Activated CD8-positive, alpha-beta T cell treated with anti-CD3 and anti-CD28 coated beads, Interleukin-2, amount 10 ng/mL, durations not matched to agents 7 days and 5 days (primary cell): ENCODE results near the gene CDH13. TPM values are rescaled to one million over a fixed set of nuclear protein-coding genes. Genes with fewer than 3 reads are reported as not detected.

ENCODE experiments used
- ATAC-seq: fragments of 150-1000 bp; cut with Tn5 transposase; one replicate; pipeline ENCODE4 v1.10.0; 2021; ENCODE audit warnings: moderate library complexity
- CTCF ChIA-PET: fragments of 350-600 bp; sonication (Branson Sonifier 250); formaldehyde crosslinking; loops from one replicate; lab custom pipeline; 2021; ENCODE audit warnings: antibody characterized with exemption; lab: Charles Lee
- POLR2A ChIA-PET: fragments of 350-600 bp; sonication (Branson Sonifier 250); formaldehyde crosslinking; loops from one replicate; lab custom pipeline; 2021; ENCODE audit warnings: antibody characterized with exemption; lab: Charles Lee
- DNase-seq: peaks from one replicate; pipeline ENCODE4 v3.0.0-alpha.2; 2020
- H3K27ac Mint-ChIP-seq: one replicate; pipeline ENCODE4 v1.8.0; 2021; ENCODE audit warnings: mild to moderate bottlenecking, mixed read lengths
- H3K27me3 Mint-ChIP-seq: one replicate; pipeline ENCODE4 v1.8.0; 2021; ENCODE audit warnings: low read depth, mixed read lengths
- H3K36me3 Mint-ChIP-seq: one replicate; pipeline ENCODE4 v1.8.0; 2021; ENCODE audit warnings: low read depth, mixed read lengths
- H3K4me1 Mint-ChIP-seq: one replicate; pipeline ENCODE4 v1.8.0; 2021; ENCODE audit warnings: low read depth, mixed read lengths
- H3K4me3 Mint-ChIP-seq: one replicate; pipeline ENCODE4 v1.8.0; 2021; ENCODE audit warnings: mild to moderate bottlenecking, mixed read lengths
- H3K9me3 Mint-ChIP-seq: one replicate; pipeline ENCODE4 v1.8.0; 2022; ENCODE audit warnings: mixed read lengths; ENCODE audit not compliant: insufficient read depth
- total RNA-seq, 2 experiments: library from RNA; stranded (reverse); gene quantifications; one replicate each; pipeline ENCODE4 v1.2.3, GENCODE V29; 2021

Gene CDH13
- total RNA-seq, 2 experiments from 2014 or later: not detected

DNA sequence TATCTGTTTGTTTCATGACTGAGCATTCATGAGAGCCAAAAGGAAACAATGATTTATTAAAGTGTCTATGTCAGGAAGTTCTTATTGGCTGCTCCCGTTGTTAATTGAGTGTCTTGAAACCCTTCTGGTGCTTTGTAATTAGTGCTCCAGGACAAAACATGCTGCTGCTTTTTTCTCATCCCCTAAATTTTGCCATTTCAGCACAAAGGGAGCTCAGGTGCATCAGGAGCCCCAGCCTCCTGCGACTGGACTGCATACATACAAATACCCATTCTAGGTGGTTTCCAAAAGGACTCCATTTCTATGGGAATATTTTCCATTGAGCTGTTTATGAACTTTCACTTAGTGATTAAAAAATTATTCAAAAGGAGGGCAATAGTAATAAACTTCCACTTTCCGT, 354.0 kb downstream of the CDH13 start:
- no peak overlapping the region for H3K4me3 Mint-ChIP-seq
- no peak overlapping the region for H3K27ac Mint-ChIP-seq
- DNase-seq: no peak
- POLR2A ChIA-PET: no interaction called here
- no peaks in the 10 kb centered on the region for H3K9me3 Mint-ChIP-seq
- ATAC-seq: no peak
- H3K36me3 Mint-ChIP-seq: no peaks in the 10 kb centered on the region
- H3K4me1 Mint-ChIP-seq: no peaks in the 10 kb centered on the region
- CTCF ChIA-PET: no interaction called here
- peaks cover 4% of the 10 kb centered on the region for H3K27me3 Mint-ChIP-seq

GRCh38 chr16:82987767-82988166, 361.0 kb downstream of the CDH13 start:
- DNase-seq: no peak
- ChIA-PET CTCF (no interaction called here), POLR2A (no interaction called here)
- Mint-ChIP-seq H3K27ac (no peak overlapping the region), H3K36me3 (no peaks in the 10 kb centered on the region), H3K9me3 (no peaks in the 10 kb centered on the region), H3K4me3 (no peak overlapping the region), H3K4me1 (no peaks in the 10 kb centered on the region), H3K27me3 (peaks cover 1% of the 10 kb centered on the region)
- no peak for ATAC-seq

GRCh38 chr16:82990155-82990554, 363.4 kb downstream of the CDH13 start:
- ChIA-PET CTCF (no interaction called here), POLR2A (no interaction called here)
- no peak overlapping the region for H3K27ac Mint-ChIP-seq
- no peaks in the 10 kb centered on the region for H3K27me3 Mint-ChIP-seq
- DNase-seq (no peak), ATAC-seq (no peak)
- H3K36me3 Mint-ChIP-seq: no peaks in the 10 kb centered on the region
- no peaks in the 10 kb centered on the region for H3K9me3 Mint-ChIP-seq
- no peak overlapping the region for H3K4me3 Mint-ChIP-seq
- no peaks in the 10 kb centered on the region for H3K4me1 Mint-ChIP-seq

GRCh38 chr16:82991410-82991809, 364.6 kb downstream of the CDH13 start:
- Mint-ChIP-seq H3K4me3 (no peak overlapping the region), H3K4me1 (no peaks in the 10 kb centered on the region), H3K27ac (no peak overlapping the region), H3K27me3 (no peaks in the 10 kb centered on the region), H3K36me3 (no peaks in the 10 kb centered on the region), H3K9me3 (no peaks in the 10 kb centered on the region)
- no peak for DNase-seq
- ChIA-PET CTCF (no interaction called here), POLR2A (no interaction called here)
- no peak for ATAC-seq

- ChIA-PET POLR2A (no interaction called here), CTCF (no interaction called here)
- ATAC-seq: no peak
- Mint-ChIP-seq H3K9me3 (no peaks in the 10 kb centered on the region), H3K4me3 (no peak overlapping the region), H3K36me3 (no peaks in the 10 kb centered on the region), H3K27me3 (no peaks in the 10 kb centered on the region), H3K4me1 (no peaks in the 10 kb centered on the region), H3K27ac (no peak overlapping the region)
- no peak for DNase-seq
Observed at GRCh38 chr16:82991966-82992675, 365.4 kb downstream of the CDH13 start.

- no peak for DNase-seq
- Mint-ChIP-seq H3K36me3 (no peaks in the 10 kb centered on the region), H3K27me3 (no peaks in the 10 kb centered on the region), H3K4me1 (no peaks in the 10 kb centered on the region), H3K4me3 (no peak overlapping the region), H3K27ac (no peak overlapping the region), H3K9me3 (no peaks in the 10 kb centered on the region)
- ChIA-PET CTCF (no interaction called here), POLR2A (no interaction called here)
- ATAC-seq: no peak
Observed at GRCh38 chr16:82992786-82993185, 366.0 kb downstream of the CDH13 start.

GRCh38 chr16:82993415-82993814, 366.6 kb downstream of the CDH13 start:
- Mint-ChIP-seq H3K9me3 (no peaks in the 10 kb centered on the region), H3K4me1 (no peaks in the 10 kb centered on the region), H3K27me3 (no peaks in the 10 kb centered on the region), H3K36me3 (no peaks in the 10 kb centered on the region), H3K27ac (no peak overlapping the region), H3K4me3 (no peak overlapping the region)
- CTCF ChIA-PET: no interaction called here
- DNase-seq (no peak), ATAC-seq (no peak)
- POLR2A ChIA-PET: no interaction called here

GRCh38 chr16:82993926-82994325, 367.2 kb downstream of the CDH13 start:
- CTCF ChIA-PET: no interaction called here
- no peaks in the 10 kb centered on the region for H3K4me1 Mint-ChIP-seq
- H3K27ac Mint-ChIP-seq: no peak overlapping the region
- ATAC-seq (no peak), DNase-seq (no peak)
- POLR2A ChIA-PET: no interaction called here
- no peaks in the 10 kb centered on the region for H3K36me3 Mint-ChIP-seq
- H3K4me3 Mint-ChIP-seq: no peak overlapping the region
- no peaks in the 10 kb centered on the region for H3K9me3 Mint-ChIP-seq
- H3K27me3 Mint-ChIP-seq: no peaks in the 10 kb centered on the region

DNA sequence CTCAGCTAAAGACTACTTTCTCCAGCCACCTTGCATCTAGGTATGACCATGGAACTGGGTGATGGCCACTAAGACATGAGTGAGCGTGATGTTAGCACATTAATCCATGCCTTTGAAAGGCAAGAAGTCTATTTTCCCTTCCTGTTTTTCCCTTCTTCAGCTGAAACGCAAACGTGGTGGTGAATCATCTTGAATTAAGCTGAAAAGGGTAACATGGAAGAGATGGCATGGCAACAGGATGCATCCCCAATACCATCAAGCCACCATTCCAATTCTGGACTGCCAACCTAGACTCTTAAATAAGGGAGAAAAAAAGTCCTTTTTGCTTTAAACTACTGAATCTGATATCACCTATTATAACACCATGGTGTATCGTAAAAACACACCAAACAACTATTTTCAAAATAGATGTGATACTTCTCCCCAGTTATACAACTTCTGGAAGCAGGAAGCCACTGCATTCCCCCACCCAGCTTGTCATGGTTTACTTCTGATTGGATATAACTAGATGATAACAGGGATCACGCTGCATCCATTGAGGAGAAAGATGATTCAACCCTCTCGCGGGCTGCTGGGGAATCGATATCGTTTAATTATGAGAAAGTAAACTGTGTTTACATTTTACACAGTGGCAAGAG, 368.6 kb downstream of the CDH13 start:
- Mint-ChIP-seq H3K9me3 (no peaks in the 10 kb centered on the region), H3K27me3 (no peaks in the 10 kb centered on the region), H3K4me3 (no peak overlapping the region), H3K4me1 (no peaks in the 10 kb centered on the region), H3K36me3 (no peaks in the 10 kb centered on the region), H3K27ac (no peak overlapping the region)
- no peak for DNase-seq
- ChIA-PET POLR2A (no interaction called here), CTCF (no interaction called here)
- no peak for ATAC-seq

GRCh38 chr16:82995924-82996441, 369.2 kb downstream of the CDH13 start:
- Mint-ChIP-seq H3K27ac (no peak overlapping the region), H3K27me3 (no peaks in the 10 kb centered on the region), H3K4me3 (no peak overlapping the region), H3K36me3 (no peaks in the 10 kb centered on the region), H3K9me3 (no peaks in the 10 kb centered on the region), H3K4me1 (no peaks in the 10 kb centered on the region)
- ATAC-seq (no peak), DNase-seq (no peak)
- POLR2A ChIA-PET: no interaction called here
- CTCF ChIA-PET: no interaction called here

- Mint-ChIP-seq H3K27me3 (no peaks in the 10 kb centered on the region), H3K9me3 (no peaks in the 10 kb centered on the region), H3K4me1 (no peaks in the 10 kb centered on the region), H3K36me3 (no peaks in the 10 kb centered on the region), H3K4me3 (no peak overlapping the region), H3K27ac (no peak overlapping the region)
- DNase-seq (no peak), ATAC-seq (no peak)
- CTCF ChIA-PET: no interaction called here
- POLR2A ChIA-PET: no interaction called here
Observed at GRCh38 chr16:82996814-82997213, 370.0 kb downstream of the CDH13 start.

- ATAC-seq (no peak), DNase-seq (no peak)
- no peaks in the 10 kb centered on the region for H3K4me1 Mint-ChIP-seq
- POLR2A ChIA-PET: no interaction called here
- no peaks in the 10 kb centered on the region for H3K27me3 Mint-ChIP-seq
- H3K27ac Mint-ChIP-seq: no peak overlapping the region
- H3K4me3 Mint-ChIP-seq: no peak overlapping the region
- CTCF ChIA-PET: no interaction called here
- no peaks in the 10 kb centered on the region for H3K36me3 Mint-ChIP-seq
- no peaks in the 10 kb centered on the region for H3K9me3 Mint-ChIP-seq
Observed at GRCh38 chr16:82999711-83000110, 372.9 kb downstream of the CDH13 start.
